Neural progenitor cell (in vitro differentiated cells): ENCODE results near the gene GPR84.

Experiments used
- CTCF ChIP-seq: fragments of 200-600 bp; sonication (generic); IDR thresholded peaks from 2 replicates; pipeline ENCODE4 v1.5.1; 2017; ENCODE audit warnings: antibody characterized with exemption, mild to moderate bottlenecking
- EZH2phosphoT487 ChIP-seq: fragments of 200-600 bp; sonication (generic); IDR thresholded peaks from 2 replicates; pipeline ENCODE4 v1.6.1; 2017; ENCODE audit warnings: antibody characterized with exemption

- TF ChIP-seq CTCF, result no peak
- TF ChIP-seq EZH2phosphoT487, result no peak
Observed at GRCh38 chr12:54358191-54358944, 5.9 kb downstream of the GPR84 start.
